Measurements from ENCODE around the gene SLFN14. TPM values are rescaled to one million over a fixed set of nuclear protein-coding genes. Genes with fewer than 3 reads are reported as not detected.
"Not testable (repeated sequence)": the region's sequence is repeated elsewhere in the genome, so short reads cannot be mapped to it uniquely, and the experiment has no call there.

Gene SLFN14
- total RNA-seq, 1 experiment from 2014 or later = not detected

- not testable (repeated sequence) for H3K36me3 ChIP-seq; H3K4me3 ChIP-seq; H3K4me1 ChIP-seq; DNase-seq; H3K9me3 ChIP-seq (replicated peaks); H3K27ac ChIP-seq
- peaks cover 20% of the 10 kb centered on the region; the same call in 1 of the 2 replicates for H3K27me3 ChIP-seq
Measured at GRCh38 chr17:35521654-35522256, 38.9 kb downstream of the SLFN14 start.

- peaks cover 20% of the 10 kb centered on the region; the same call in 1 of the 2 replicates for H3K27me3 ChIP-seq
- H3K27ac ChIP-seq = no peak overlapping the region
- no peaks in the 10 kb centered on the region for H3K9me3 ChIP-seq (replicated peaks)
- H3K4me1 ChIP-seq = no peaks in the 10 kb centered on the region
- no peak overlapping the region for H3K4me3 ChIP-seq
- H3K36me3 ChIP-seq = no peaks in the 10 kb centered on the region
- DNase-seq = no peak
Measured at GRCh38 chr17:35521150-35521549, 39.5 kb downstream of the SLFN14 start.

GRCh38 chr17:35519906-35520442 lies 40.6 kb downstream of the SLFN14 start:
- Histone ChIP-seq H3K36me3 (no peaks in the 10 kb centered on the region), H3K27ac (no peak overlapping the region), H3K4me1 (no peaks in the 10 kb centered on the region), H3K9me3 (replicated peaks) (no peaks in the 10 kb centered on the region), H3K4me3 (no peak overlapping the region), H3K27me3 (peaks cover 20% of the 10 kb centered on the region; the same call in 1 of the 2 replicates)
- no peak for DNase-seq

- H3K4me1 ChIP-seq = no peaks in the 10 kb centered on the region
- H3K36me3 ChIP-seq = no peaks in the 10 kb centered on the region
- H3K4me3 ChIP-seq = no peak overlapping the region
- DNase-seq = no peak
- no peak overlapping the region for H3K27ac ChIP-seq
- no peaks in the 10 kb centered on the region for H3K9me3 ChIP-seq (replicated peaks)
- H3K27me3 ChIP-seq = peaks cover 20% of the 10 kb centered on the region; the same call in 1 of the 2 replicates
Measured at GRCh38 chr17:35519439-35519838, 41.2 kb downstream of the SLFN14 start.

GRCh38 chr17:35518431-35518830 lies 42.2 kb downstream of the SLFN14 start:
- not testable (repeated sequence) for H3K9me3 ChIP-seq (replicated peaks); H3K4me3 ChIP-seq; H3K27ac ChIP-seq; DNase-seq; H3K36me3 ChIP-seq; H3K4me1 ChIP-seq
- peaks cover 17% of the 10 kb centered on the region; the same call in 1 of the 2 replicates for H3K27me3 ChIP-seq

- no peaks in the 10 kb centered on the region for H3K9me3 ChIP-seq (replicated peaks)
- H3K27ac ChIP-seq = no peak overlapping the region
- 0 out of 2 replicates have a peak, but pooled peaks cover 2% of the 10 kb centered on the region for H3K27me3 ChIP-seq
- no peaks in the 10 kb centered on the region for H3K36me3 ChIP-seq
- no peaks in the 10 kb centered on the region for H3K4me1 ChIP-seq
- no peak overlapping the region for H3K4me3 ChIP-seq
- DNase-seq = no peak
Measured at GRCh38 chr17:35515027-35515426, 45.6 kb downstream of the SLFN14 start.

- Histone ChIP-seq H3K4me3 (no peak overlapping the region), H3K4me1 (no peaks in the 10 kb centered on the region), H3K27ac (no peak overlapping the region), H3K9me3 (replicated peaks) (no peaks in the 10 kb centered on the region), H3K36me3 (no peaks in the 10 kb centered on the region), H3K27me3 (no peaks in the 10 kb centered on the region)
- DNase-seq = no peak
Measured at GRCh38 chr17:35514564-35514963, 46.1 kb downstream of the SLFN14 start.

Other genes with a start within 250 kb of the SLFN14 start
- 16.5 and 18.6 TPM in 2 replicates for gene SLFN11, start 187.2 kb downstream of the SLFN14 start, total RNA-seq (2014; rRNA removed; shearing (Covaris generic))
- gene SLFN12, start 128.3 kb downstream of the SLFN14 start, total RNA-seq (2014; rRNA removed; shearing (Covaris generic)) = 16.3 and 19.0 TPM in 2 replicates
- gene SLFN13, start 112.1 kb downstream of the SLFN14 start, total RNA-seq (2014; rRNA removed; shearing (Covaris generic)) = 0.28 and 0.69 TPM in 2 replicates
- not detected in 2 replicates for gene SLFN12L, start 23.1 kb downstream of the SLFN14 start, total RNA-seq (2014; rRNA removed; shearing (Covaris generic))
- gene PEX12, start 17.8 kb upstream of the SLFN14 start, total RNA-seq (2014; rRNA removed; shearing (Covaris generic)) = 8.4 and 9.4 TPM in 2 replicates
- gene AP2B1, start 26.5 kb upstream of the SLFN14 start, total RNA-seq (2014; rRNA removed; shearing (Covaris generic)) = 113 and 123 TPM in 2 replicates
- gene RASL10B, start 170.8 kb upstream of the SLFN14 start, total RNA-seq (2014; rRNA removed; shearing (Covaris generic)) = 28.3 and 29.2 TPM in 2 replicates
- not detected in 2 replicates for gene GAS2L2, start 192.4 kb upstream of the SLFN14 start, total RNA-seq (2014; rRNA removed; shearing (Covaris generic))
- not detected in 2 replicates for gene C17orf50, start 200.1 kb upstream of the SLFN14 start, total RNA-seq (2014; rRNA removed; shearing (Covaris generic))
- not detected in 2 replicates for gene MMP28, start 234.8 kb upstream of the SLFN14 start, total RNA-seq (2014; rRNA removed; shearing (Covaris generic))
- gene TAF15, start 248.7 kb upstream of the SLFN14 start, total RNA-seq (2014; rRNA removed; shearing (Covaris generic)) = 43.9 and 60.6 TPM in 2 replicates